ENCODE measurements around the gene SOS1. TPM values are rescaled to one million over a fixed set of nuclear protein-coding genes. Genes with fewer than 3 reads are reported as not detected.

Gene SOS1
- total and polyA plus RNA-seq, 2 donors (not counting 3 experiments of a cell fraction or from before 2014, with no cell fraction given), result 22.2 to 32.5 TPM

DNA sequence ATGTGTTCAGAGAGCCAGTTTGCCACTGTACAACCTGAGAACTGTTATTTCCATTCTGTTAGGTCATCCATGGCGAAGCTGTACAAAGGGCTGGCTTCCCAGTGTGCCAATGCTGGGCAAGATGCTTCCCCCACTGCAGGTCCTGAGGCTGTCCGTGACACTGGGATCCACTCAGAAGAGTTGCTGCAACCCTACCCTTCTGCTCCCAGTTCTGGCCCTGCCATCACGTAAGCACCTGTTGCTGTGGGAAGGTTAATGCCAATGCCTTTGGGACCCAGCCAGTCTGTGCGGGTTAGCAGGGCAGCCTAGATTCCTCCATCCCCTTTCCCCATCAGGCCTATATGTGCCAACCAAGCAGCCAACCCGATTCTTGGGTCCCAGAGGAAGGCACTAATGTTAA lies 162.9 kb downstream of the SOS1 start:
- DNase-seq (ENCODE audit: low read depth, low spot score), result no peak
- Histone ChIP-seq H3K36me3 (ENCODE audit: control insufficient read depth in 2 of 2, extremely low read depth in 1 of 2, insufficient read depth in 2 of 2, low read length in 2 of 2) (no peaks in the 10 kb centered on the region), H3K27me3 (ENCODE audit: control insufficient read depth in 2 of 2, insufficient read depth in 2 of 2, low read length in 2 of 2) (peaks cover 6 to 9% of the 10 kb centered on the region in 2 experiments), H3K4me3 (replicated peaks in 1 of 3; ENCODE audit: insufficient read depth in 1 of 3, low read depth in 1 of 3, low read length in 3 of 3) (no peak overlapping the region), H3K9me3 (replicated peaks; ENCODE audit: control insufficient read depth, insufficient read depth, low read length) (no peaks in the 10 kb centered on the region), H2AFZ (ENCODE audit: low read depth, low read length) (no peak overlapping the region), H4K20me1 (replicated peaks; ENCODE audit: control insufficient read depth, extremely low read depth, insufficient read depth, low read length) (no peaks in the 10 kb centered on the region), H3K79me2 (ENCODE audit: control insufficient read depth, insufficient read depth, low read length) (no peaks in the 10 kb centered on the region), H3K27ac (ENCODE audit: insufficient read depth, low read depth, low read length) (no peak overlapping the region), H3K4me1 (ENCODE audit: control insufficient read depth, extremely low read depth, insufficient read depth, low read length) (peaks cover 4% of the 10 kb centered on the region), H3K9ac (replicated peaks; ENCODE audit: extremely low read depth, insufficient read depth, low read length) (no peak overlapping the region), H3K4me2 (ENCODE audit: insufficient read depth, low read length) (no peak overlapping the region), H3K9me1 (replicated peaks; ENCODE audit: control insufficient read depth, extremely low read depth, insufficient read depth, low read length) (no peaks in the 10 kb centered on the region)
- POLR2A ChIA-PET, result no interaction called here
- dilution Hi-C loops (cut with MboI; ENCODE audit: extremely low pct_ligation_motif_present, low sequenced_read_pairs), result no loop called here
- no peak for FAIRE-seq
- TF ChIP-seq POLR2AphosphoS5 (IDR thresholded peaks at IDR 0.05; ENCODE audit: insufficient read depth, low read depth, low read length), result no peak
- no peak for TF ChIP-seq MYC (IDR thresholded peaks at IDR 0.05; ENCODE audit: low read depth, low read length)
- TF ChIP-seq FOS (IDR thresholded peaks at IDR 0.05; ENCODE audit: borderline replicate concordance, insufficient read depth, low read length), result no peak
- no peak for TF ChIP-seq POLR2A (IDR thresholded peaks at IDR 0.05; ENCODE audit: low read depth, low read length)
- no peak for TF ChIP-seq EZH2 (IDR thresholded peaks at IDR 0.05; ENCODE audit: borderline replicate concordance, low read depth, low read length, severe bottlenecking)
- no peak for TF ChIP-seq MAX (IDR thresholded peaks at IDR 0.05; ENCODE audit: insufficient read depth, insufficient read length)
- no peak for TF ChIP-seq GATA2 (IDR thresholded peaks at IDR 0.05; ENCODE audit: insufficient read depth, insufficient read length, low read depth, low read length)
- no peak for TF ChIP-seq JUN (IDR thresholded peaks at IDR 0.05; ENCODE audit: borderline replicate concordance, insufficient read depth, insufficient read length, low read depth)
- no peak for TF ChIP-seq CTCF (IDR thresholded peaks at IDR 0.05; ENCODE audit: extremely low read depth in 1 of 2, insufficient read depth in 1 of 2, low read depth in 1 of 2, low read length in 2 of 2)
- intact Hi-C loops (cut with micrococcal nuclease), result no loop called here
- CTCF ChIA-PET, result interaction anchor here (0.5 to 2.0 kb wide), 3 partner anchors 9 to 393 kb away, joined by 3 to 10 read pairs (median 4); no protein-coding TSS in a partner anchor
- BruUV-seq (replicated peaks), result no TSS peak
